Measurements from ENCODE around the gene MAN1A2. TPM values are rescaled to one million over a fixed set of nuclear protein-coding genes. Genes with fewer than 3 reads are reported as not detected.

MAN1A2 gene
- total RNA-seq, 2 donors from 2014 or later: 44.3 to 47.4 TPM

GRCh38 chr1:117396636-117397035, 29.4 kb downstream of the MAN1A2 start:
- no peaks in the 10 kb centered on the region for H3K27me3 Mint-ChIP-seq

GRCh38 chr1:117398957-117399356, 31.7 kb downstream of the MAN1A2 start:
- Mint-ChIP-seq H3K36me3 (peaks cover 14% of the 10 kb centered on the region), H3K9me3 (peaks cover 4% of the 10 kb centered on the region), H3K27ac (no peak overlapping the region), H3K4me3 (no peak overlapping the region), H3K27me3 (no peaks in the 10 kb centered on the region), H3K4me1 (ENCODE audit: low read depth in 2 of 2) (peaks cover 38 to 58% of the 10 kb centered on the region in 2 donors)
- no peak for ATAC-seq
- DNase-seq (ENCODE audit: low spot score): no peak

More at GRCh38 chr1:117396636-117397035, 29.4 kb downstream of the MAN1A2 start:
- H3K9me3 Mint-ChIP-seq: peaks cover 4% of the 10 kb centered on the region
- H3K4me3 Mint-ChIP-seq: no peak overlapping the region
- no peak overlapping the region for H3K27ac Mint-ChIP-seq
- peaks cover 45 to 69% of the 10 kb centered on the region in 2 donors for H3K4me1 Mint-ChIP-seq (ENCODE audit: low read depth in 2 of 2)
- no peak for ATAC-seq
- DNase-seq (ENCODE audit: low spot score): no peak
- no peaks in the 10 kb centered on the region for H3K36me3 Mint-ChIP-seq

GRCh38 chr1:117401761-117402160, 34.5 kb downstream of the MAN1A2 start:
- DNase-seq (ENCODE audit: low spot score) (no peak), ATAC-seq (no peak)
- Mint-ChIP-seq H3K4me3 (no peak overlapping the region), H3K36me3 (peaks cover 22% of the 10 kb centered on the region), H3K27ac (no peak overlapping the region), H3K9me3 (peaks cover 4% of the 10 kb centered on the region), H3K27me3 (no peaks in the 10 kb centered on the region), H3K4me1 (ENCODE audit: low read depth in 2 of 2) (peaks cover 27 to 37% of the 10 kb centered on the region in 2 donors)

GRCh38 chr1:117403597-117403996, 36.3 kb downstream of the MAN1A2 start:
- no peaks in the 10 kb centered on the region for H3K27me3 Mint-ChIP-seq
- H3K27ac Mint-ChIP-seq: no peak overlapping the region
- ATAC-seq (no peak), DNase-seq (ENCODE audit: low spot score) (no peak)
- peaks cover 25% of the 10 kb centered on the region for H3K36me3 Mint-ChIP-seq
- H3K9me3 Mint-ChIP-seq: no peaks in the 10 kb centered on the region
- H3K4me1 Mint-ChIP-seq (ENCODE audit: low read depth in 2 of 2): peaks cover 24 to 30% of the 10 kb centered on the region in 2 donors
- H3K4me3 Mint-ChIP-seq: no peak overlapping the region

- Mint-ChIP-seq H3K36me3 (peaks cover 35% of the 10 kb centered on the region), H3K27ac (no peak overlapping the region), H3K27me3 (no peaks in the 10 kb centered on the region), H3K4me1 (ENCODE audit: low read depth in 2 of 2) (peaks cover 12 to 29% of the 10 kb centered on the region in 2 donors), H3K9me3 (no peaks in the 10 kb centered on the region), H3K4me3 (no peak overlapping the region)
- no peak for ATAC-seq
- DNase-seq (ENCODE audit: low spot score): no peak
Observed at GRCh38 chr1:117405042-117405441, 37.8 kb downstream of the MAN1A2 start.

GRCh38 chr1:117412472-117412871, 45.2 kb downstream of the MAN1A2 start:
- no peaks in the 10 kb centered on the region for H3K9me3 Mint-ChIP-seq
- no peak overlapping the region for H3K4me3 Mint-ChIP-seq
- H3K27ac Mint-ChIP-seq: no peak overlapping the region
- no peak for ATAC-seq
- H3K36me3 Mint-ChIP-seq: peaks cover 21% of the 10 kb centered on the region
- H3K4me1 Mint-ChIP-seq (ENCODE audit: low read depth in 2 of 2): peaks cover 10 to 21% of the 10 kb centered on the region in 2 donors
- no peaks in the 10 kb centered on the region for H3K27me3 Mint-ChIP-seq
- DNase-seq (ENCODE audit: low spot score): no peak

- no peak for DNase-seq (ENCODE audit: low spot score)
- Mint-ChIP-seq H3K27ac (no peak overlapping the region), H3K36me3 (peaks cover 20% of the 10 kb centered on the region), H3K9me3 (no peaks in the 10 kb centered on the region), H3K4me3 (no peak overlapping the region), H3K4me1 (ENCODE audit: low read depth in 2 of 2) (peaks cover 10 to 21% of the 10 kb centered on the region in 2 donors), H3K27me3 (no peaks in the 10 kb centered on the region)
- no peak for ATAC-seq
Observed at GRCh38 chr1:117413412-117413811, 46.2 kb downstream of the MAN1A2 start.

- H3K4me3 Mint-ChIP-seq: no peak overlapping the region
- no peak for DNase-seq (ENCODE audit: low spot score)
- no peaks in the 10 kb centered on the region for H3K27me3 Mint-ChIP-seq
- H3K4me1 Mint-ChIP-seq (ENCODE audit: low read depth in 2 of 2): peaks cover 14 to 15% of the 10 kb centered on the region in 2 donors
- no peak for ATAC-seq
- no peak overlapping the region for H3K27ac Mint-ChIP-seq
- no peaks in the 10 kb centered on the region for H3K9me3 Mint-ChIP-seq
- H3K36me3 Mint-ChIP-seq: peaks cover 9% of the 10 kb centered on the region
Observed at GRCh38 chr1:117414943-117415342, 47.7 kb downstream of the MAN1A2 start.

GRCh38 chr1:117416004-117416403, 48.8 kb downstream of the MAN1A2 start:
- DNase-seq (ENCODE audit: low spot score) (no peak), ATAC-seq (no peak)
- Mint-ChIP-seq H3K4me1 (ENCODE audit: low read depth in 2 of 2) (peaks cover 15 to 16% of the 10 kb centered on the region in 2 donors), H3K27me3 (no peaks in the 10 kb centered on the region), H3K4me3 (no peak overlapping the region), H3K36me3 (peaks cover 14% of the 10 kb centered on the region), H3K27ac (no peak overlapping the region), H3K9me3 (no peaks in the 10 kb centered on the region)

- no peak for ATAC-seq
- Mint-ChIP-seq H3K9me3 (no peaks in the 10 kb centered on the region), H3K27me3 (no peaks in the 10 kb centered on the region), H3K4me3 (no peak overlapping the region), H3K36me3 (peaks cover 14% of the 10 kb centered on the region), H3K27ac (no peak overlapping the region), H3K4me1 (ENCODE audit: low read depth in 2 of 2) (peaks cover 15 to 16% of the 10 kb centered on the region in 2 donors)
- no peak for DNase-seq (ENCODE audit: low spot score)
Observed at GRCh38 chr1:117416546-117417125, 49.4 kb downstream of the MAN1A2 start.

- Mint-ChIP-seq H3K4me1 (ENCODE audit: low read depth in 2 of 2) (peaks cover 0 to under 1% of the 10 kb centered on the region in 2 donors), H3K4me3 (no peak overlapping the region), H3K27ac (no peak overlapping the region), H3K27me3 (no peaks in the 10 kb centered on the region), H3K36me3 (peaks cover 32% of the 10 kb centered on the region), H3K9me3 (peaks cover 12% of the 10 kb centered on the region)
- ATAC-seq (no peak), DNase-seq (ENCODE audit: low spot score) (no peak)
Observed at GRCh38 chr1:117425050-117425734, 57.9 kb downstream of the MAN1A2 start.

GRCh38 chr1:117427297-117427696, 60.0 kb downstream of the MAN1A2 start:
- H3K36me3 Mint-ChIP-seq: peaks cover 30% of the 10 kb centered on the region

GRCh38 chr1:117433943-117434342, 66.7 kb downstream of the MAN1A2 start:
- no peak overlapping the region for H3K4me3 Mint-ChIP-seq
- ATAC-seq: no peak
- peaks cover 16 to 20% of the 10 kb centered on the region in 2 donors for H3K4me1 Mint-ChIP-seq (ENCODE audit: low read depth in 2 of 2)
- H3K9me3 Mint-ChIP-seq: no peaks in the 10 kb centered on the region
- no peaks in the 10 kb centered on the region for H3K27me3 Mint-ChIP-seq
- no peaks in the 10 kb centered on the region for H3K36me3 Mint-ChIP-seq
- no peak overlapping the region for H3K27ac Mint-ChIP-seq
- DNase-seq (ENCODE audit: low spot score): no peak

More at GRCh38 chr1:117427297-117427696, 60.0 kb downstream of the MAN1A2 start:
- peaks cover 12% of the 10 kb centered on the region for H3K9me3 Mint-ChIP-seq
- ATAC-seq (no peak), DNase-seq (ENCODE audit: low spot score) (no peak)
- H3K27me3 Mint-ChIP-seq: no peaks in the 10 kb centered on the region
- H3K4me1 Mint-ChIP-seq (ENCODE audit: low read depth in 2 of 2): no peaks in the 10 kb centered on the region
- no peak overlapping the region for H3K4me3 Mint-ChIP-seq
- no peak overlapping the region for H3K27ac Mint-ChIP-seq

- no peaks in the 10 kb centered on the region for H3K27me3 Mint-ChIP-seq
- no peaks in the 10 kb centered on the region for H3K9me3 Mint-ChIP-seq
- no peak overlapping the region for H3K27ac Mint-ChIP-seq
- H3K4me1 Mint-ChIP-seq (ENCODE audit: low read depth in 2 of 2): peaks cover 23 to 25% of the 10 kb centered on the region in 2 donors
- ATAC-seq: no peak
- H3K36me3 Mint-ChIP-seq: no peaks in the 10 kb centered on the region
- no peak for DNase-seq (ENCODE audit: low spot score)
- no peak overlapping the region for H3K4me3 Mint-ChIP-seq
Observed at GRCh38 chr1:117436513-117436912, 69.3 kb downstream of the MAN1A2 start.
